Keratinocyte (primary cell): ENCODE measurements around the gene MARCHF11.

Experiments used
- CTCF ChIP-seq, 3 experiments: IDR thresholded peaks in 1 of 3; conservative IDR thresholded peaks in 1 of 3; optimal IDR thresholded peaks in 1 of 3; 2 replicates in 2 of 3; 3 replicates in 1 of 3; pipeline versions ENCODE3 to v1.5.1; 2011; ENCODE audit warnings: low read length in 3 of 3, mild to moderate bottlenecking in 3 of 3, moderate library complexity in 2 of 3, control low read depth in 1 of 3, inconsistent platforms in 1 of 3; ENCODE audit not compliant: insufficient read depth in 2 of 3; ENCODE audit errors: extremely low read depth in 1 of 3
- EZH2 ChIP-seq: IDR thresholded peaks from one replicate; pipeline ENCODE4 v1.6.1; 2012; ENCODE audit warnings: inconsistent platforms, mild to moderate bottlenecking, low read length, moderate library complexity

GRCh38 chr5:16081376-16081955, 98.1 kb downstream of the MARCHF11 start:
- TF ChIP-seq CTCF (optimal IDR thresholded peaks at IDR 0.05 in 1 of 3, IDR thresholded peaks at IDR 0.05 in 1 of 3, conservative IDR thresholded peaks at IDR 0.05 in 1 of 3; ENCODE audit: extremely low read depth in 1 of 3, insufficient read depth in 2 of 3, low read length in 3 of 3) (no peak), EZH2 (no peak)
